H54 (cell line): ENCODE results near the gene MIER3.
A peak's percentile ranks its signal among the peaks of the same experiment; 100 is the strongest.

ENCODE experiments used
- DNase-seq: peaks from one replicate; pipeline ENCODE4 v3.0.0; 2011; ENCODE audit warnings: low spot score, mixed read lengths; ENCODE audit not compliant: insufficient read length
- FAIRE-seq: peaks from 3 replicates; lab custom pipeline; 2011; peaks lifted over from hg19 to GRCh38; lab: Jason Lieb, UNC
- POLR2A ChIP-seq: IDR thresholded peaks from 2 replicates; pipeline ENCODE4 v1.6.1; 2011; ENCODE audit warnings: low read depth, mild to moderate bottlenecking, low read length

The MIER3 gene

GRCh38 chr5:56974241-56974640 lies 22.3 kb upstream of the MIER3 start:
- TF ChIP-seq POLR2A: no peak
- DNase-seq (no peak), FAIRE-seq (no peak)

GRCh38 chr5:56973473-56973872 lies 21.6 kb upstream of the MIER3 start:
- TF ChIP-seq POLR2A: no peak
- no peak for DNase-seq
- FAIRE-seq: no peak

GRCh38 chr5:56971275-56971674 lies 19.4 kb upstream of the MIER3 start:
- FAIRE-seq (no peak), DNase-seq (no peak)
- TF ChIP-seq POLR2A: no peak

GRCh38 chr5:56964173-56964572 lies 12.2 kb upstream of the MIER3 start:
- FAIRE-seq: no peak
- no peak for DNase-seq
- no peak for TF ChIP-seq POLR2A

- DNase-seq (no peak), FAIRE-seq (no peak)
- TF ChIP-seq POLR2A: no peak
Observed at GRCh38 chr5:56963246-56963645, 11.3 kb upstream of the MIER3 start.

GRCh38 chr5:56962286-56962685 lies 10.4 kb upstream of the MIER3 start:
- DNase-seq: no peak
- no peak for FAIRE-seq
- TF ChIP-seq POLR2A: no peak

- FAIRE-seq (no peak), DNase-seq (no peak)
- no peak for TF ChIP-seq POLR2A
Observed at GRCh38 chr5:56961746-56962145, 9.8 kb upstream of the MIER3 start.

GRCh38 chr5:56959326-56959725 lies 7.4 kb upstream of the MIER3 start:
- TF ChIP-seq POLR2A: no peak
- no peak for FAIRE-seq
- no peak for DNase-seq

GRCh38 chr5:56958595-56958994 lies 6.7 kb upstream of the MIER3 start:
- FAIRE-seq (no peak), DNase-seq (no peak)
- TF ChIP-seq POLR2A: no peak

GRCh38 chr5:56954262-56954661 lies 2.3 kb upstream of the MIER3 start:
- no peak for TF ChIP-seq POLR2A
- DNase-seq: no peak
- no peak for FAIRE-seq

GRCh38 chr5:56951126-56951945 lies 587 bp downstream of the MIER3 start:
- FAIRE-seq: no peak
- TF ChIP-seq POLR2A: no peak
- peak; percentile 23 for DNase-seq

- DNase-seq (peak; percentile 69), FAIRE-seq (peak; percentile 74)
- TF ChIP-seq POLR2A: no peak
Observed at GRCh38 chr5:56950626-56951125, 1.2 kb downstream of the MIER3 start.

GRCh38 chr5:56947052-56947451 lies 4.9 kb downstream of the MIER3 start:
- FAIRE-seq: no peak

GRCh38 chr5:56941981-56942380 lies 9.9 kb downstream of the MIER3 start:
- FAIRE-seq: no peak
- DNase-seq: no peak
- TF ChIP-seq POLR2A: no peak

More at GRCh38 chr5:56947052-56947451, 4.9 kb downstream of the MIER3 start:
- TF ChIP-seq POLR2A: no peak
- DNase-seq: no peak

GRCh38 chr5:56938858-56939257 lies 13.1 kb downstream of the MIER3 start:
- FAIRE-seq: no peak
- no peak for DNase-seq
- TF ChIP-seq POLR2A: no peak
